Gastrocnemius medialis (tissue), 4 donors: Measurements from ENCODE around the gene TRDN. TPM values are rescaled to one million over a fixed set of nuclear protein-coding genes. Genes with fewer than 3 reads are reported as not detected.
A peak's percentile ranks its signal among the peaks of the same experiment; 100 is the strongest.

Experiments
- ATAC-seq, 2 donors: fragments of 150-250 bp; one replicate each; pipeline ENCODE4 v1.9.1; 2016
- DNase-seq, 2 donors: peaks; one replicate each; pipeline ENCODE4 v3.0.0-alpha.2; 2019
- H3K27ac ChIP-seq, 4 donors: fragments of 200-600 bp; sonication (generic); 1 replicate in 1 of 4; 2 replicates in 3 of 4; pipeline ENCODE4 v1.5.1; 2016 to 2018; ENCODE audit warnings: mild to moderate bottlenecking in 2 of 4, moderate library complexity in 1 of 4
- H3K27me3 ChIP-seq, 3 donors: fragments of 200-600 bp; sonication (generic) in 2 of 3; 1 replicate in 1 of 3; 2 replicates in 2 of 3; pipeline versions ENCODE4 v1.5.1 to v1.6.0; 2016 to 2019; ENCODE audit warnings: mild to moderate bottlenecking in 1 of 3, moderate library complexity in 1 of 3
- H3K36me3 ChIP-seq, 2 donors: fragments of 200-600 bp; sonication (generic) in 1 of 2; one replicate each; pipeline ENCODE4 v1.5.1; 2017 to 2018
- H3K4me1 ChIP-seq, 2 donors: fragments of 200-600 bp; sonication (generic) in 1 of 2; one replicate each; pipeline ENCODE4 v1.5.1; 2016 to 2017; ENCODE audit warnings: mild to moderate bottlenecking in 2 of 2
- H3K4me3 ChIP-seq, 4 donors: fragments of 200-600 bp; sonication (generic) in 3 of 4; 1 replicate in 1 of 4; 2 replicates in 3 of 4; pipeline ENCODE4 v1.5.1; 2016 to 2019; ENCODE audit warnings: mild to moderate bottlenecking in 2 of 4
- H3K9me3 ChIP-seq, 3 donors: fragments of 200-600 bp; sonication (generic) in 2 of 3; 1 replicate in 1 of 3; 2 replicates in 2 of 3; pipeline ENCODE4 v1.5.1; 2016 to 2019
- POLR2A ChIP-seq, 2 donors: fragments of 450-650 bp; IDR thresholded peaks; one replicate each; pipeline ENCODE4 v1.6.1; 2017; ENCODE audit warnings: antibody characterized with exemption in 2 of 2, mild to moderate bottlenecking in 2 of 2, moderate library complexity in 2 of 2
- in situ Hi-C, 4 donors: fragments of 200-750 bp; cut with MboI; loops; one replicate each; pipeline versions ENCODE4 v1.15.0 to v1.8.0; 2017; ENCODE audit warnings: low sequenced_read_pairs in 4 of 4
- intact Hi-C: fragments of 100-400 bp; cut with DNase I; formaldehyde crosslinking; loops from one replicate; pipeline ENCODE4 v1.15.1; 2023; ENCODE audit warnings: low total_unique reads
- total RNA-seq, 4 donors: library from RNA; depleted of rRNA; stranded (reverse); fragments of >200 nt; gene quantifications; one replicate each; pipeline versions ENCODE4 v1.1.0 to v1.2.3, GENCODE V29; 2016
- TF ChIP-seq, protein P1 (sequence below), 5 experiments: fragments of 450-650 bp in 3 of 5; fragments of 200-600 bp in 2 of 5; sonication (generic) in 2 of 5; IDR thresholded peaks in 4 of 5; conservative IDR thresholded peaks in 1 of 5; 1 replicate in 4 of 5; 2 replicates in 1 of 5; pipeline ENCODE4 v1.5.1; 2016 to 2019; ENCODE audit warnings: antibody characterized with exemption in 5 of 5, mild to moderate bottlenecking in 3 of 5, moderate library complexity in 3 of 5

Gene TRDN
- total RNA-seq, 4 donors from 2014 or later = 190 to 628 (median 296) TPM

DNA sequence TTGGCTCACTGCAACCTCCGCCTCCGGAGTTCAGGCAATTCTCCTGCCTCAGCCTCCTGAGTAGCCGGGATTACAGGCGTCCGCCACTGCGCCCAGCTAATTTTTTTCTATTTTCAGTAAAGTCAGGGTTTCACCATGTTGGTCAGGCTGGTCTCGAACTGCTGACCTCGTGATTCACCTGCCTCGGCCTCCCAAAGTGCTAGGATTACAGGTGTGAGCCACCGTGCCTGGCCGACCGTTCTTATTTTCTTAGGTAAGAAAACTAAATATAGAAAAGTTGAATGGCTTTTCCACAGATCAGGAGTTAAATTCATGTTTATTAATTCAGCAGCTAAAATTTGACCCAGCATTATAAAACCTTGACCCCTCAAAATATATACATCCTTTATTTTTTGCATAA lies 238.7 kb downstream of the TRDN start:
- Histone ChIP-seq H3K27ac (peak overlapping the region in 3 of 4 donors; percentile 6 to 51 (median 10)), H3K27me3 (no peaks in the 10 kb centered on the region), H3K9me3 (no peaks in the 10 kb centered on the region), H3K4me1 (peaks cover 0 to 10% of the 10 kb centered on the region in 2 donors), H3K4me3 (no peak overlapping the region), H3K36me3 (no peaks in the 10 kb centered on the region)
- no peak for TF ChIP-seq POLR2A (IDR thresholded peaks at IDR 0.05)
- TF ChIP-seq, protein P1, sequence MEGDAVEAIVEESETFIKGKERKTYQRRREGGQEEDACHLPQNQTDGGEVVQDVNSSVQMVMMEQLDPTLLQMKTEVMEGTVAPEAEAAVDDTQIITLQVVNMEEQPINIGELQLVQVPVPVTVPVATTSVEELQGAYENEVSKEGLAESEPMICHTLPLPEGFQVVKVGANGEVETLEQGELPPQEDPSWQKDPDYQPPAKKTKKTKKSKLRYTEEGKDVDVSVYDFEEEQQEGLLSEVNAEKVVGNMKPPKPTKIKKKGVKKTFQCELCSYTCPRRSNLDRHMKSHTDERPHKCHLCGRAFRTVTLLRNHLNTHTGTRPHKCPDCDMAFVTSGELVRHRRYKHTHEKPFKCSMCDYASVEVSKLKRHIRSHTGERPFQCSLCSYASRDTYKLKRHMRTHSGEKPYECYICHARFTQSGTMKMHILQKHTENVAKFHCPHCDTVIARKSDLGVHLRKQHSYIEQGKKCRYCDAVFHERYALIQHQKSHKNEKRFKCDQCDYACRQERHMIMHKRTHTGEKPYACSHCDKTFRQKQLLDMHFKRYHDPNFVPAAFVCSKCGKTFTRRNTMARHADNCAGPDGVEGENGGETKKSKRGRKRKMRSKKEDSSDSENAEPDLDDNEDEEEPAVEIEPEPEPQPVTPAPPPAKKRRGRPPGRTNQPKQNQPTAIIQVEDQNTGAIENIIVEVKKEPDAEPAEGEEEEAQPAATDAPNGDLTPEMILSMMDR (IDR thresholded peaks at IDR 0.05 in 4 of 5, conservative IDR thresholded peaks at IDR 0.05 in 1 of 5) = no peak
- in situ Hi-C loops = no loop called here
- ATAC-seq (no peak), DNase-seq (no peak)
- intact Hi-C loops = loop anchor here (10.0 kb wide), 1 partner anchor 407 kb away; the partner anchor contains the start of gene NKAIN2

DNA sequence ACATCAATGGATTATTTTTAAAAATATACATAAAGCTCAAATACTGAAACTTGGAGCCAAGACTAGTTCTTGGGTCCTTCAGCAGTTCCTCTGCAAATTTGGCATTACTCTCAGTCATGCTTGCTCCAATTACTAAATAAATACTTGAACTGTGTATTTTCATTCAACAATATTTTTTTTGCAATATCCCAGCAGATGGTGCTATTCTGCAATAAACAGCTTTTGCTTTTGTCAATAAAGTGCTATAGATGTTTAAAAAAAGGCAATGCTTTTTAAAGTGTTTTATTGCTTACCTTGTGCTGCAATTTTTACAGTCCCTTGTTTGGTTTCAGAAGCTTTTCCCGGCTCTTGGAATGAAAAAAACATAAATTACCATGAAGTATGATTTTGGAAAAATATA lies 243.4 kb downstream of the TRDN start:
- Histone ChIP-seq H3K4me3 (no peak overlapping the region), H3K27me3 (no peaks in the 10 kb centered on the region), H3K4me1 (peaks cover 4 to 7% of the 10 kb centered on the region in 2 donors), H3K27ac (peak overlapping the region in 3 of 4 donors; percentile 3 to 41 (median 19)), H3K36me3 (no peaks in the 10 kb centered on the region), H3K9me3 (no peaks in the 10 kb centered on the region)
- ATAC-seq = no peak
- TF ChIP-seq, protein P1 (IDR thresholded peaks at IDR 0.05 in 4 of 5, conservative IDR thresholded peaks at IDR 0.05 in 1 of 5) = peak in 4 of 5 experiments; percentile 10 to 36 (median 22)
- no peak for TF ChIP-seq POLR2A (IDR thresholded peaks at IDR 0.05)
- in situ Hi-C loops (no loop called here), intact Hi-C loops (loop anchor here (10.0 kb wide), 1 partner anchor 411 kb away; the partner anchor contains the start of gene NKAIN2)
- DNase-seq = no peak

DNA sequence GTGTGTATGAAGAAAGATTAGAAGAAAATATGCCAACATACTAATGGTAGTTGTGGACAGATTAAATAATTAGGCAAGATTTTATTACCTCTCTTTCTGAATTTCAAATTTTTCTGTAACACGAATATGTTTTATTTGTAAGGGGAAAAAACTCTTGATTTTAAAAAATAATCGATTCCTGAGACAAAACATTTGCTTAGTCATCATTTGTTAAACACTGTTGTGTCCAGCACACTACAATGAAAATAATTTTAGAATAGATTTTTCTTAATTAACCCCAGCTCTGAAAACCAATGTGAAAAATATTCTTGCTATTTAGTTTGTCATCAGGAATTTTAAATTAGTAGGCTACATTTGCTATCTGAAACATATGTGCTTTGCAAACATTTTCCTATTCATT lies 253.0 kb downstream of the TRDN start:
- H3K27me3 ChIP-seq = no peaks in the 10 kb centered on the region
- no peaks in the 10 kb centered on the region for H3K9me3 ChIP-seq
- DNase-seq (no peak), ATAC-seq (no peak)
- no peak overlapping the region for H3K4me3 ChIP-seq
- intact Hi-C loops (no loop called here), in situ Hi-C loops (no loop called here)
- TF ChIP-seq, protein P1 (IDR thresholded peaks at IDR 0.05 in 4 of 5, conservative IDR thresholded peaks at IDR 0.05 in 1 of 5) = no peak
- TF ChIP-seq POLR2A (IDR thresholded peaks at IDR 0.05) = no peak
- H3K4me1 ChIP-seq = no peaks in the 10 kb centered on the region
- H3K36me3 ChIP-seq = peaks cover 0 to 5% of the 10 kb centered on the region in 2 donors
- peak overlapping the region in 3 of 4 donors; percentile 34 to 63 (median 57) for H3K27ac ChIP-seq

DNA sequence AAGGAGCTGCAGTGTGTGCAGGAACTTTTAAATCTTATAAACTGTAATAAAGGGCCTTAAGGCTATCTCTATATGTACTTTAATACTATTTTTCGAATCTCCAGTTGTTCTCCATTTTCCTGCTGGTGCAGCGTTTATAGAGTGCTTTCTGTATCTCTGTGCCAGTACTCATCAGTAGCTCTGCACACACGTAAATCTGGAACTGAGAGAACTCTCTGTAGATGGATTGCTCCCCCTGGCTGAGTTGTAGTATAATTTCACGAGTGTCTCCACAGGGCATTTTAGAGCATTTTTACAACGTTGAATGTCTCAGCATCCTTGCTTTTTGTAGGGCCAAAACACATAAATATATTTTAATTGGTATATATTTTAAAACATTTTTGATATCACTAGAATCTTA lies 256.5 kb downstream of the TRDN start:
- Histone ChIP-seq H3K27me3 (no peaks in the 10 kb centered on the region), H3K9me3 (no peaks in the 10 kb centered on the region), H3K4me3 (no peak overlapping the region), H3K4me1 (no peaks in the 10 kb centered on the region), H3K36me3 (peaks cover 0 to 19% of the 10 kb centered on the region in 2 donors), H3K27ac (peak overlapping the region in 1 of 4 donors; percentile 3)
- in situ Hi-C loops (no loop called here), intact Hi-C loops (loop anchor here (2.0 kb wide), 1 partner anchor 511 kb away; no protein-coding TSS in a partner anchor)
- TF ChIP-seq, protein P1 (IDR thresholded peaks at IDR 0.05 in 4 of 5, conservative IDR thresholded peaks at IDR 0.05 in 1 of 5) = peak in 2 of 5 experiments; percentile 15 to 19
- no peak for TF ChIP-seq POLR2A (IDR thresholded peaks at IDR 0.05)
- DNase-seq (no peak), ATAC-seq (no peak)

DNA sequence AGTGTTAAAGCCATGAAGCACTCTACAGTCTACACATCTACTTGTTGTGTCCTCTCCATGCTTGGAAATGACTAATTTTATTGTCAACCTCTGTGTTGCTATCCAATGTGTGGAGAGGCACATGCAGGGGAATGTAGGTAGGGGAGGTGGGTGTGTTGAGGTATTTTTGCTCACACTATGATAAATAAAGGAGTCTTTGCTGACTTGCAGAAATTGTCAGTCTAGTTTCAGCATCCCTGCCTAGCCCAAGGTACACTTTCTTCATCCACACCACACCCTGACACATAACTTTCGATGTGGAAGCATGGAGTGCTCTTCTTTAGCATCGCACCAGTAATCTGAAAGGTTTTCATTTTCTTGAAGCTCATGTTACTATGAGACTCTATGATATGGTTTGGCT lies 264.0 kb downstream of the TRDN start:
- intact Hi-C loops = no loop called here
- Histone ChIP-seq H3K9me3 (no peaks in the 10 kb centered on the region), H3K4me1 (no peaks in the 10 kb centered on the region), H3K4me3 (no peak overlapping the region), H3K36me3 (peaks cover 0 to 19% of the 10 kb centered on the region in 2 donors), H3K27ac (no peak overlapping the region), H3K27me3 (no peaks in the 10 kb centered on the region)
- no peak for DNase-seq
- in situ Hi-C loops = no loop called here
- no peak for ATAC-seq
- TF ChIP-seq, protein P1 (IDR thresholded peaks at IDR 0.05 in 4 of 5, conservative IDR thresholded peaks at IDR 0.05 in 1 of 5) = no peak
- no peak for TF ChIP-seq POLR2A (IDR thresholded peaks at IDR 0.05)
